T1000 (cell line): ENCODE data around the gene CDIP1.

ENCODE experiments used
- DNase-seq: peaks from one replicate; lab custom pipeline; 2025; ENCODE audit warnings: mixed read lengths; lab: John Stamatoyannopoulos, UW

Gene CDIP1

DNA sequence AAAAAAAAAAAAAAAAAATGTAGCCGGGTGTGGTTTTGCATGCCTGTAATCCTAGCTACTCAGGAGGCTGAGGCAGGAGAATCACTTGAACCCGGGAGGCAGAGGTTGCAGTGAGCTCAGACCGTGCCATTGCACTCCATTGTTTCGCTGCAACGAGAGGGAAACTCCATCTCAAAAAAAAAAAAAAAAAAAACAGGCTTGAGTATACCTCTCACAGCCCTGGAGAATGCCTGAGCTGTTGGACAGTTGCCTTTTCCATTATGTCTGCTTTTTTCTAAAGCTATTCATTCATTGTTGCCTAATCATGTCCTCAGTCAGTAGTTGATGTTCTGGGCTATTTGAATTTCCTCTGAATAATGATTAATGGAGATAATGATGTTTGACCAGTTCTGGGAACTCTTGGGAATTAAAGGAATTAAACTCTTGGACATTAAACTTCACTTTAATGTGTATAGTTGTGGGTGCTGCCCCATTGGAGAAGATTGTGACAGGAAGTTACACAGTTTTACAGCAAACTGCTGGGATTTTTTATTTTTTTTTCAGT lies 50.5 kb downstream of the CDIP1 start:
- no peak for DNase-seq

DNA sequence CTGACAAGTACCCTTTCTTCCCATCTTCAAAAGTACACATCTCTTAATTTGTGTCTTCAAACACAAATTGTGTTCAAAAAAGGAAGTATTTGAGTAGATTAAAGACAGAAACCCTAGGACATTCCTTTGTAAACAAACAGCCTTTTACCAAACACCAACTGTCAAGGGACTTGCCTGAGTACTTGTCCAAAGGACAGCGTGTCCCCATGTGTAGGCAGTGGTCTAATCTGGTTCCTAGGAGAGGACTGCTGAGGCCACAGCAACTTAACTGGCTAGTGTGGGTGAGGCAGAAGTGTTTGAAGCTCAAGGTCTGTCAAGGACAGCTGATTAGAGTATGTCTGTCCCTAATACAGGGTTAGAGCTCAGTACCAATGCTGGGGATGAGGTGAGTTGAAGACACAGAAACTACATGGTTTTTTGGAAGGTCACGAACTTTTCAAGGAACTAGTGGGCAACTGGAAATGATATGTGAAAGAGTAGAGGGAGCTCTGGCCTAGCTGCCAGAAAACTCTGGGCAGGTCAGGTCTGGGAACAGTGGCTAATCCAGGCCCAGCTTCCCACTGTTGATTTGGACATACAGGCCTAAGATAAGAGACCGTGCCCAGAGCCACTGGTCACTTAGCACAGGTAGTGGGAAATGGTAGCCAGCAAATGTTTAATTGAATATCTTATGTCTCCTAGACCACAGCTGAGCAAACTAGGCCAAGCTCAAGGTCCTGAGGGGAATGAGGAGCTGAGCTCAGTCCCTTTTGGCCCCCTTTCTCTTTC lies 52.3 kb downstream of the CDIP1 start:
- no peak for DNase-seq

DNA sequence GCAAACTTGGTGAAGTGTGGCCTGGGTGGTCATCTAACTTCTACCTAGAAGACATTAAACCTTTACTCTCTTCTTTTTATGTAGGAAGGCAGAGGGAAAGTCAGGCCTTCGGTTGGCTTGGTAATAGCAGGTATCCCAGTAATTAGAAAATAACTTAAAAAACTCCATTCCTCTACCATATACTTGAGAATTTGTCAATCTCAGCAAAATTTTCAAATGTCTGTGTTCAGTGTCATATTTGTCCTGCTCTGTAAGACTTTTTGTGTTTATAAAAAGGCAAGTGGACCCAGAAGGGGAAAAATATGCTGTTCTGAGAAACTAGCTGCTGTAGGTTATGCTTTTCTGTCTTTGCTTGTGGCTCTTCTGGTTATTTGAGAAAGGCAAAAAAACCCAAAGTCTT lies 56.6 kb downstream of the CDIP1 start:
- DNase-seq, result no peak

DNA sequence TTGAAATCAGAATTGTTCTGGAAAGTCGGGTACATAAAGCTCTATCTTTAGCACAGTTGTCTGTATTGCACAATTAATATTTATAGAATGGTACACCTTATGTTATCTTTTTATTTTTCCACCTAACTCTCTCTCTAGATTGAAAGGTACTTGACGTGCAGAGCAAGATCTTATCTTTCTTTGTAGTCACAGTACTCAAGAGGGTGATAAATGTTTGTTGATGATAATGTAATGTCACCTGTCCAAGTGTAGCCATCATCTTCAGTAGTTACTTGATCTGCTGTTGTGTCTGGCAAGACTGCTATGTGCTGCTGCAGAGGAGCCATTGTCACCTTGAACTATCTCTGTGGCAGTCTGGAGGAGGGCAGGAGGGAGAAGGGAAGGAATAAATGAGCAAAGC lies 57.0 kb downstream of the CDIP1 start:
- no peak for DNase-seq

DNA sequence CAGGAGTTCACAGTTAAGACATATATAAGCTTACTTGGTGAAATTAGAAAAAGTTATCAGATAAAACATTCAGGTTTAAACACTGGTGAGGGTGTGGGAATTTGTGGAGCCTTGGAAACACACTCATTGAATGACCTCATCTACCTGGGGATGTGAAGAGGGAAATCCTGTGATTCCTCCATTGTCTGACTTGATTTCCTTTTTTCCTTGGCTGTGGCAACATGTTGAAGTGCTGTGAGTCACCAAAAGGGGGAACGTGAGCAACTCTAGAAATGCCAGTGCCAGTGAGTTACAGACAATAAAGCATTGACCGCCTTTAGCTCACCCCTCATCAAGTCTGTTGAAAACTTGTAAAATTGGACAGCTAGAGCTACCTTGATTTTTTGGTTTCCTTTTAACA lies 60.6 kb downstream of the CDIP1 start:
- DNase-seq, result no peak

DNA sequence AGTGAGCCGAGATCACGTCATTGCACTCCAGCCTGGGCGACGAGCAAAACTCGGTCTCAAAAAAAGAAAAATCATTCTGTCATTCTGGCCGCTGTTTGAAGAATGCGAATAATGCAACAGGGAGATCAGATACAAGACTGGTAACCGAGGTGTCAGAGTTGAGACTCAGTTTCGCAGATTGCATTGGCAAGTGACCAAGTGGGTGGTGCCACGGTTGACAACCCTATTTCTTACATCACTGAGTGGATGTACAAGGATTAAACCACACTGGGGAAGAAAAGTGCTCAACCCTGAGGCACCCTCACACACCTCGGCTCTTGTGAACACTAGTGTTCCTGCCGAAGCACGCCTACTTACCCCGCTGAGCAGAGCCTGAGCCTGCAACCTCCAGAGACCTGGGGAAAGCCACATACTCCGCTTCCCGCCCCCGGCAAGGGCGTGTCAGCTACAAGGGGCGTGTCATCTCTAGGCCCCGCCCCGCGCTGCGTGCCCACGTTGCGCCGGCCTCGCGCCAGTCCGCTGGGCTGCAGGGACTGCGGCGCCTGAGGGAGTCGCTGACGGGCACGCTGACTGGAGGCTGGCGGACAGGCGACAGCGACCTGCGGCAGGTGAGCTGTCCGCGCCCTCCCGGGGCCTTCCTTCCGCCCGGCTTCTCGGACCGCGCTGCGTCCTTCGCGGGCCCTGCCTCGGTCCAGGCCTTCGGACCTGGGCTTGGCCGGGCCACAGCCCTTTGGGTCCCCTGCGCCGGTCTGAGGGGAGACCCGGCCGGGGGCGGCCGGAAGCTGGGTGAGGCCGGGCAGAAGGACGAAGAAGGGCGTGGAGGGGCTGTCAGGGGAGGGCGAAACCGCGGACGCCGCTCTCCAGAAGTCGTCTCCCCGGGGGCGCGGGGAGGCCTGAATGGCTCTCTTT lies 62.4 kb downstream of the CDIP1 start, which contains the start of gene HMOX2:
Gene HMOX2, plus strand, starts transcription at position 519 of the 909 bp plus-strand sequence. CDS start 29,127 bp downstream, outside the sequence.
- peak; percentile 89 for DNase-seq

DNA sequence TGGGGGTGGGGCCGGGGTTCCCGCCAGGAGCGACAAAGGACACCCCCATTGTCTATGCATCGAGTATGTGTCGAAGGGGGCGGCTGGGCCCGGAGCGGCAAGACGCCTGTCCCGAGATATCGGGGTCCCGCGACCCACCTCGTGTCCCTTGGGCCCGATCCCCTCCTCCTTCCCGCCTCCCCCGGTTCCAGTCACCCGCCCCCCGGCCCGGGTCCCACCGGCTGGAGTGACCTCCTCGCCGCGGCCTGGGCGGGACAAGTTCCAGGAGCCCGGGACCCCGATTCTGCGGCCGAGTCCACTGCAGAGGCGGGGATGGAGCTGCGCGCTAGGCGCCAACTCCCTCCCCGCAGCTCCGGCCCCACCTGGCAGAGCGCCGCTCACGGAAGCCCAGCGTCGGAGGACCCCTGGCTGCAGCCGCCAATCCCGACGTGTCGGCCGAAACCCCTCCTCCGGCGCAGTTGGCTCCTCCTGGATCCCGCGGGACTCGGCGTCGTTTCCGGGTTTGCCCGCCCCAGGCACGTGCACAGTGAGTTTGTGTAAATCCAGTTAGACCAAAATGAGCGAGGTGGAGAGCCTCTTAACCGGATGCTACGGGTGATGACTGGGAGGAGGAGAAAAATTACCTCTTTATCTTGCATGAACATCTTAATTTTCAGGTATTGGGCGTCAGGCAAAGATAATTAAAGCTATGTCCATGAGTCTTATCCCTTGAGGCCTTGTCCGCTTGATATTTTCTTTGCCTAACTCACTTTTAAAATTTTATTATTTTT lies 64.2 kb downstream of the CDIP1 start, which contains the start of gene NMRAL1:
Gene NMRAL1, minus strand, starts transcription at position 434 of the 770 bp plus-strand sequence. CDS start 493 bp downstream, outside the sequence.
- peak; percentile 86 for DNase-seq

DNA sequence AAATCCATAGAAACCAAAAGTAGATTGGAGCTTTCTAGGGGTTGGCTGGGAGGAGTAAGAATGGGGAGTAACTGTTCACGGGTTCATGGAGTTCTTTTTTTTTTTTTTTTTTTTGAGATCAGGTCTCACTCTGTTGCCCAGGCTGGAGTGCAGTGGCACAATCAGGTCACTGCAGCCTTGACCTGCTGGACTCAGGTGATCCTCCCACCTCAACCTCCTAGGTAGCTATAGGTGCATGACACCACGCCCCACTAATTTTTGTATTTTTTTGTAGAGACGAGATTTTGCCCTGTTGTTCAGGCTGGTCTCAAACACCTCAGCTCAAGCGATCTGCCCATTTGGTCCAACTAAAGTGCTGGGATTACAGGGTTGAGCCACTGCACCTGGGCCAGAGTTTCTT lies 65.7 kb downstream of the CDIP1 start:
- DNase-seq, result no peak

DNA sequence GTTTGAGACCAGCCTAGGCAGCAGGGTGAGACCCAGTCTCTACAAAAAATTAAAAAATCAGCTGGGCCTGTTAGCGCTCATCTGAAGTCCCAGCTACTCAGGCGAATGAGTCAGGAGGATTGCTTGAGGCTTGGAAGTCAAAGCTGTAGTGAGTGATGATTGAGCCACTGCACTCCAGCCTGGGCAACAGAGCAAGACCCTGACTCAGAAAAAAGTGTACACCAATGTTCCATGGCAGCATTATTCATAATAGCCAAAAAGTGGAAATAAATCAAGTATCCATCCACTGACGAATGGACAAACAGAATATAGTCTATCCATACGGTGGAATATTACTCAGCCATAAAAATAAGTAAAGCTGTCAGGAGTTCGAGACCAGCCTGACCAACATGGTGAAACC lies 66.7 kb downstream of the CDIP1 start:
- no peak for DNase-seq

DNA sequence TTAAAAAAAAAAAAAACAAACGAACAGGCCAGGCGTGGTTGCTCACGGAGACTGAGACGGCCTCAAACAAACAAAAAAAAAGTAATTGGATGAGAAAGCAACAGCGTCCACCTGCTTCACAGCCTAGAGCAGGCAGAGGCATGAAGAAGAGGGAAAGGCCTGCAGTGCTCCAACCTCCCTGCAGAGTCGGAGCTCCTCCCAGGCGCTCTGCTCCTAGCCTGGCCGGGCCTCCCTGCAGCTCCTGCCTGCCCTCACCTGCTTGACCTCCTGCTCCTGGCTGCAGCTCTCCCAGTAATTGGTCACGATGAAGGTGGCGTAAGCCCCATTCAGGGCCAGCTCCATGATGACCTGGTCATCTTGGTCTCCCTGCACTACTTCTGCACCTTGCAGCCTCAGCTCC lies 69.6 kb downstream of the CDIP1 start:
- no peak for DNase-seq

DNA sequence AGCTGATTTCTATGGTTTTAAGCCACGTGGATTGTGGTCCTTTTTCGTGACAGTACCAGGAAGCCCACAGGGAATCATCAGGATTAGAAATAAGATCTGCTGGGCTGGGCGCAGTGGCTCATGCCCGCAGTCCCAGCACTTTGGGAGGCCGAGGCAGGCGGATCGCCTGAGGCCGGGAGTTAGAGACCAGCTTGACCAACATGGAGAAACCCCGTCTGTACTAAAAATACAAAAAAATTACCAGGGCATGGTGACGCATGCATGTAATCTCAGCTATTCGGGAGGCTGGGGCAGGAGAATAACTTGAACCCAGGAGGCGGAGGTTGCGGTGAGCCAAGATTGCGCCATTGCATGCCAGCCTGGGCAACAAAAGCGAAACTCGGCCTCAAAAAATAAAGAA lies 70.7 kb downstream of the CDIP1 start:
- no peak for DNase-seq

DNA sequence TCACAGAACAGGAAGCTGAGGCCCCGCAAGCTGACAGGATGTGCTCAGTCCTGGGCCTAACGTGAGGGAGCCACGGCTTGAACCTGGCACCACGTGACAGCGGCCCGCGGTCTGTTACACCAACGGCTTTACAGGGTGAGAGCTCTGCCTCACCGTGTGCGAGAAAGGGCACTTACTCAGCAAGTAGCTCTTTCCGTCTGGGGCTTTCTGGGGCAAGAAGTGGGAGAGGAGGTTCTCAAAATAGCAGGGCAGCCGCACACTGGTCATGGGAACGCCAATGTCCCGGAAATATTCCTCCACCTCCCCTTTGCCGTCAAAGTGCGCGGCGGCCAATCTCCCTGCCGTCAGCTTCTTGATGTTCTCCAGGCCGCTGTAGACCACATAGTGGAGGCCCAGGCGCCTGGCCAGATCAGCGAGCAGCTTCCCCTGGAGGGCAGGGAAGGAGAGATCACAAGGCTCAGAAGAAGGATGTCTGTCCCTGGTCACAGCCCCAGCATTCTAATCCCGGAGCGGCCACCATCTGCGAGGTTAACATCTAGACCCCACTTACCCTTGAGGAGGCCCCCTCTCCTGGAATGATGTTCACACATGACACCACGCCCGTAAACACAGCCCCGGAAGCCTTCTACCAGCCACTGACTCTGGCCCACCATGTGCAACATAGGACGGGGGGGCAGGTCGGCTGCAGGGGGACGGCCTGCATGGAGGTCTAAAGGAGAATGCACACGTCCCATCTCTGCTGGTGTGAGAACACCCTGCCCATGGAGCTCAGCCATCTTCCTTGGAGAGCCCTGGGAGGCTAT lies 72.4 kb downstream of the CDIP1 start:
- DNase-seq, result no peak

DNA sequence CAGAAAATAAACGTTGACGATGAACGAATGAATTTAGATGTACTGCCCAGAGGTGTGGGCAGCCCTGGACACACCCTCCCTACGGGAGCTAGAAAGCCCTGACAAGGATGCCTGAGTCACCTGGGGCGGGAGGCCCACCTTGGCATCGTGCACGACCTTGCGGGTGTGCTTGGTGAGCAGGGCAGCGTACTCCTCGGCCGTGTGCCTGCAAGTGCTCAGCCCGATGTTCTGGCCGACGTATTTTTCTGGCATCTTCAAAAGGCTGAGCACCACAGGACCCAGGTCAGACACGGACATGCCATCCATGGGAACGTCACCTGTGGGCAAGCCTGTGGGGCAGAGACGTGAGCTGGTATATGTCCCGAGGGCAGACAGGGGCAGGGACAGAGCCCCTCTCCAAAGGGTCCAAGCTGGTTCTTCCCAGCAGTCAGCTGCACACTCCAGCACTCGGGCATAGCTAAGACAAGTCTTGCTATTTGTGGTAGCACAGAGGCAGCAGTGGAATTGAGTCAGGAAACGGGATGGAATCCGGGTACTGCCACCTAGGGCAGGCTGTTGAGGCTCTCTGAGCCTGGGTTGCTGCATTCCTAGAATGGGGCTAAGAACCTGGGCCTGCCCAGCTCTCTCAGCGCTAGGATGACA lies 74.9 kb downstream of the CDIP1 start:
- no peak for DNase-seq

DNA sequence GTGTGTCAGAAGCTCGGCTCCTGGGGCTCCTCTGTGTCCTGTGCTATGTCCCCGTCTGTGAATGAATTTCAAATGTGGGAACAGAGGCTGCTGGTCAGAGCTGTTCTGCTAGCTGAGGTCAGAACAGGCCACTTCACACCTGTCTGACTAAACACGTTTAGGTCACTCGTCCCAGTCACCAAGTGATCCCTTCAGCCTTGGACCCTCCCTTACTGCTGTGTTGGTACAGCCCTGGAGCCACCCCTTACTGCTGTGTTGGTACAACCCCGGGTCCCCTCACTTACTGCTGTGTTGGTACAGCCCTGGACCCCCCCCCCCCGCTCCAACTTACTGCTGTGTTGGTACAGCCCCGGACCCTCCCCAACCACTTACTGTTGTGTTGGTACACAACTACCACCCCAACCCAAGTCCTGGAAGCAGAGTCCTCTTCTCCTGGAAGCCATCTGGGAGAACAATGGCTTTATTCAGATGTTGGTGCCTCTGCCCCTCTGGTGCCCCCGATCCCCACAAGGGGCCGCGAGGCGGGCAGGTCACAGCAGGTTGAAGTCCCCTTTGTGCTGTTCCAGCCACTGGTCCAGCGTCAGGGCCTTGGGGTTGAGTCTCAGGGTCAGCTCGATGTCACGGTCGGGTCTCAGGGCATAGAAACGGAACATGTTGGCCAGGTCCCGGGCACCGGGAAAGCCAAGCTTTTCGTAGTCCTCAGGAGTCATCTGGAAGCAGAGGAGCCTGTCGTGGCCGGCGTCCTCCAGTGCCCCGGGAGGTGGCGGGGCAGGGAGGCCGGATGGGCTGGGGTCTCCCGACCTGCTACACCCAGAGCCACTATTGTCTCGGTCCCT lies 77.1 kb downstream of the CDIP1 start:
- no peak for DNase-seq

DNA sequence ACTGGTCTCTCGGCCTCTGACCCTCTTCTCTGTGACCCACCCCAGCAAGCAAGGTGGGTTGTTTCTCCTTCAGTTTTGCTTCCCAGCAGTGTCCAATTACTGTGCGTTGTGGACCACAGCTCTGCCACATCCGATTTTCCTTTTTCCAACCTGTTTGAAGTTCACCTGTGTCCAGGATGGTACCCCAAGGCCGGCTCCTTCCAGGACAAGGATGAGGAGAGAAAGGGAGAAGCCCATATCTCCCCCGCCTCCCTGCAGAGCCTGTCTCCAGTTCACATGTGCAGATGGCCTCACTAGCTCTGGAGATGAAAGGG lies 77.7 kb downstream of the CDIP1 start:
- no peak for DNase-seq
